Pulmonary artery endothelial cell (primary cell): ENCODE results near the gene TXNDC2. TPM values are rescaled to one million over a fixed set of nuclear protein-coding genes. Genes with fewer than 3 reads are reported as not detected.
"Not testable (repeated sequence)": the region's sequence is repeated elsewhere in the genome, so short reads cannot be mapped to it uniquely, and the experiment has no call there.

ENCODE experiments used
- DNase-seq: peaks from one replicate; pipeline ENCODE4 v3.0.0-alpha.2; 2011; ENCODE audit warnings: low read depth, low spot score
- total RNA-seq: library from RNA; depleted of rRNA; stranded (reverse); fragments of >200 nt; gene quantifications from 2 replicates; pipeline ENCODE4 v1.2.3, GENCODE V29; 2014

The TXNDC2 gene
- under 0.01 TPM in 1 of 2 replicates, not detected in the other for total RNA-seq

DNA sequence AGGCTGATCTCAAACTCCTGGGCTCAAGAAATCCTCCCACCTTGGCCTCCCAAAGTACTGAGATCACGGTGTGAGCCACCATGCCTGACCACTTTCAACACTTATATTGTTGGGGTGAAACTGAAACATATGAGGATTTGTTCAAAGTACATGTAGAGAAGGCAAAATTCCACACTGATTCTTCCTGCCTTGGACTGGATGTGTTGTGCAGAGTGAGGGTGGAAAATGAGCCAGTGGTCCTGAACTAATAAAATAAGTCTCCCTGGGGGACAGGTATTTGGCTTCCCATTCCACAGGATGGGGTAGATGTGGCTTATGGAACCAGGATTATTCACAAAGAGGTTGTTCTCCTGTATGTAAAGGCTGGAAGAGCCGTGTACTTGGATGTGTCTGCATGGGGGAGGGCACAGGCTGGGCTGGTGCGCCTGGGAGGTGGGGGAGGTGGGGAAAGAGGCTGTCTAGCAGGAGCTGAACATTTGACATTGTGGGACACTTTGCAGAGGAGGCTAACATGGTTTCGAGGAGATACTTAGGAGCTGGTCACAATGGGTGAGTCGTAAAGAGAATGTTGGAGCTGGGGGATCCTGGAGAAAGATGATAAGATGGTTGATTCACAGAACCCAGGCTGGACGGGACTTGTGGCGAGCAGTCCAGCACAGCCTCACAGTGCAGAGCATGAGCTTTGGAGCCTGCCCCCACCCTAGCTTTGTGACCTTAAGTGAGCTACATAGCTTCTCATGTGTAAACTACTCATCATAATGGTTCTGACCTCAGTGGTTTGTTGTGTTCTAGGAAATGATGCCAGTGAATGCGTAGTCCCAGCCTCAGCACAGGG, at the start of gene TXNDC2:
Gene TXNDC2 (plus strand): TSS at position 804 of the 835 bp plus-strand sequence. CDS start 708 bp downstream, outside the sequence.
- DNase-seq: no peak

DNA sequence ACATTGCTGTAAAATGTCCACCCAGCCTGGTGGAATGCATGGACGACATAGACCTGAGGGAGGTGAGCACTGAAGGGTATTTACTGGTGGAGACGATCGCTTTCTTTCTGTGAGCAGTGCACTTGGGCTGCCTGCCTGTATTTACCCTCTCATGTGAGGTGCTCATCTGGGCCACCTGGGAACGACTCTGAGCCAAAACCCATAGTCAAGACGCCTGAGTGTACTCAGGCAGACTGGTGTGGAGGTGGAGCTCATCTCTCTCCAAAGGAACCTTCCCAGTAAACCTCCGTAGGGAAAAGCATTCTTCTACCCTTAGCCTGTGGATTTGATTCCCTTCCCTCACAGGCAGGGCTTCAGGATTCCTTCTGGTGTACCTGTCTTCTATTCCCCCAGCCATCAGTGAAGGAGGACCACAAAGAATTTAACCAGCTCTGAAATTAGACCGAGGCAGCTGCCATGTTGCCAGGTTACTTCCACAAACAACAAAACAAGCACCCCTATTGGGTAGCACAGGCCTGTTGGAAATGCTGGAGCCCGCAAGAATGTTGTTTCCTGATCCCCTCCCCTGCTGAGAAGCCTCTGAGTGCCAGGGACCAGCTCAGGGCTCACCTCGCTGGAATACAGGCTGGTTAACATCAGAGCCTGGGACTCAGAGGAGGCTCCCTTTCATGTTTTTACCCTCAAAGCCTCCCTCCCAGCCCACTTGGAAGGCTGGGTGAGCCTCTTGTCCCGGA, 47.5 kb upstream of the TXNDC2 start:
- DNase-seq: no peak

DNA sequence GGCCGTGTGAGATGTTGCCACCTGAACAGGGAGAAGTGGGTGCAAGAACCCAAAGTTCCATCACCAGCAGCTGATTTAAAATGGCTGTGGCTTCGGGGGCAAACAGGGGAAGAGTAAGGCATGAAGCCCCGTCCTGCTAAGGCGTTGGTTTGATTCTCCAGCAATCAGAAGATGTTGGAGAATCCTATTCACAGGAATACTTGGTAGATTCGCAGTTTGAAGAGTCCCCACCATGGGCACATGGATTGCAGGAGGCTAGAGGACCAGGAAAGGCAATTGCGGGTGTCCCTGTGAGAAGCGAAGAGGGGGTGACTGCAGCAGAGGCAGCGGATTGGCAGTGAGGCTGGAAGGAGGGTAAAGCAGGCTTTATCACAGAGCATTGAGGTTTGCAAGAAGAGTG, 46.6 kb upstream of the TXNDC2 start:
- no peak for DNase-seq

DNA sequence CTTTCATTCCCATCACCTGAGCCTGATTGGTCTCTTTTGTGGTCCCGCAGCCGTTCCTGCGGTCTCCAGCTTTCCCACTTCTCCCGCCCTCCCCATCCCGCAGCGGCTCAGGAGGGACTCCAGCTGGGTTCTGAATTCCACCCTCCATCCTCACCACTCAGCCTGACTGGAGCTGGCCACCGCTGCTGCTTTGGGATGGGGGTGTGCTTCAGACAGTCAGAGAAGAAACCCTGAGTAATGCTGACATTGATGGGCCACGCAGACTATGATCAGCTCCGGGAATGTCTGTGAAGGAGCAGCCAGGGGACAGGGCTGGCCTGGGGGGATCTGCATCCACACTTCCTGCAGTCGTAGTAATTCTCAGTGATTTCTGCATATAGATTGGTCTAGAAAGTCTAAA, 45.9 kb upstream of the TXNDC2 start:
- DNase-seq: no peak

DNA sequence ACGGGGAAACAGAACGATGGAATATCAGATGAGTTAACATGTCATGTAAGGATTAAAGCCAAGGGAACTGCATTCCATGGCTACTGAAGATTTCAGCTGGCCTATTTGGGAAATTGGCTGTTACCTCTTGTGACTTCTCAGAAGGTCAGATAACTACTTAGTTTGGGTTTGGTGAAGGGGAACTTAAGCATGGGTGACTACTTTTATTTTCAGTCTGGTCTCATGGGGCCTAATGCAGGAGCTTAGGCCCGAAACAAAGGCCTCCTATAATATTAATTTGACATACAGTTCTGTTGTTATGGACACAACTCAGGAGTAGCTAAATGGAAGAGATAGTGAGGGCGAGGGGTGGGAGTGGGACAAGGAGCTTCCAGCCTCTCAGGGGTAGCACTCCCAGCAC, 44.0 kb upstream of the TXNDC2 start:
- DNase-seq: no peak

DNA sequence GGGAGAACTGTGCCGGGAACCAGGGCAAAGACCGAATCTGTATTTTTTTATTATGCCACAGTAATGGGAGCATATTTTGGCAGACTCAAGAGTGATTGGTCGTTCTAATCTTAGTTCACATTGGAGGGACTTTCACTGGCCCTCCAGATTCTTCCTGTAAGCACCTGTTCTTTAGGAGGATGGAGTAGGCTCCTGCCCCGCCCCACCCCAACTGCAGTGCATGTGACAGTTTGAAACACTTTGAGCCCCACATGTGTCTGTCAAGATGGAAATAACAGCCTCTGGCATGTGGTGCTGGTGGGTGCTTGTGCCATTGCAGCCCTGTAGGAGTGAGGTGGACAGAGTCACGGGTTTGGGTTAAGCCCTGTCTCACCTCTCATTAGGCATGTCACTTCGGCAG, 43.3 kb upstream of the TXNDC2 start:
- no peak for DNase-seq

DNA sequence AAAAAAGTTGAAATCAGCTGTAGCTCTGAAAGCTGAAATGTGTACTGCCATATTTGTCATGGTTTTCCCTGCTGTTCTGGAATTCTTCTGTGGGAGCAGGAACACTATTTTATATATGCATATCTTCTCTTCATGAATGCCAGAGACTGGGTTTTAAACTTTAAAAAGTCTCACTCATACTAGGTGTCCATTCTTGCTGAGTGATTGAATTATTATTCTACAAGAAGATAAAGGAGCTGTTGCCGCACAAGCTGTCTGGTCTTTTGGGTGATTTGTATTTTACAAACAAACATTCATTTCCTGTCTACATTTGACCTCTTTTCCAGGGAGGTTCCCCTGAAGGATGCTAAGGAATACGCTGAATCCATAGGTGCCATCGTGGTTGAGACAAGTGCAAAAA, 40.5 kb upstream of the TXNDC2 start:
- DNase-seq: no peak

DNA sequence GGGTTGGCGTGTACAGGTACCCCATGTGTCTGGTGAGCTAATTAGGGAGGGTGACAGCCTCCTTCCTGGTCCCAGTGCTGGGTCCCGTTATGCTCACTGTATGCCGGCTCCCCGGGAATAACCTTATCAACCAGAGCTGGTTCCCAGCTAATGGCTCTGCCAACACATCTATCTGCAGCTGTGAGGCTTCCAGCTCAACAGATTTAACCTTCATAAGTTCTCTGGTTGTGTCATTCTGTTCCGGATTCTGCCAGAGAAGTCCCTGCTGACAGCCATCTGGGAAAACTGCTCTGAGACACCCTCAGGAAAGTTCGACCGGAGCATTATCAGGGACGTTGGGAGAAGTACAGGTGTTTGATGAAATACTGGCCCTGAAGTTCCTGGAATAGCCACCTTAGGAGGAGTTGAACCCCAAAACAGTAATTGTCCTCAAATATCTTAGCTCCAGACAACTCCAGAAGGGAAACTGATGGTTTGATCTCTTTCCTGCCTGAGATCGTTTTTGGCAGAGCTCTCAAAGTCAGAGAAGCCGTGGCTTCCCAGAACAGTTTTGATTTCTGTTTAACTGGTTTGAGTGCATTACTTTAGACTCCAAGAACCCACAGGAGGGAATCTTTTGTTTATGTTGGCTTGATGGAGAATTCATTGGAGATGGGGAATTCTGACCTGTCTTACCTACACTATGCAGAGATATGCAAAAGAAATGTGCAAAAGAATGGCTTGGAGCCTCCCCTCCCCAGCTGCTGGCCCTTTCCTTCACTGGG, 39.4 kb upstream of the TXNDC2 start:
- no peak for DNase-seq

DNA sequence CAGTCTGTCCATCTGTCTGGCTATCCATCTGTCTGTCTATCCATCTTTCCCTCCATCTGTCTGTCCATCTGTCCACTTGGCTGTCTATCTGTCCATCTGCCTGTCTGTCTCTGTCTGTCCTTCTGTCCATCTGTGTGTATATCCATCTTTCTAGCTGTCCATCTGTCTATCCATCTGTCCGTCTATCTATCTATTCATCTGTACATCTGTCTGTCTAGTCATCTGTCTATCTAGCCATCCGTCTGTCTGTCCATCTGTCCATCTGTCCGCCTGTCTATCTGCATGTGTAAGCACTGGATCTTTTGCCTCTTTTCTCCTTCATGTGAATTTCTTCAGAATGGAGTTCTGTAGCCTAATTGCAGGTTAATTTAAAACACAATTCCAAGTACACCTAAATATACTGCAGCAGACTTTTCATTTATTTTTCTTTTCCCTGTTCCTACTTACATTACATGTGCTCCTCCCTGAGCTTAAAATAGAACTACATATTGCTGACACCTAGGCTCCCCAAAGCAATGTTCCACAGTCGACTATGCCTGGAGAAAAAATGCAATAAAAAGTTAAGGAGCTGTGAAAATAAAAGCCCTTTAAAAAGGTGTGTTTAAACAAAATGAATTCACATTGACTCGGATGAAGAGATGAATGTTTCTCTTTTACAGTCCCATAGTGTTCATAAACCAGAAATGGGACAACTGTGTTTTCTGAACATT, 37.4 kb upstream of the TXNDC2 start:
- no peak for DNase-seq

DNA sequence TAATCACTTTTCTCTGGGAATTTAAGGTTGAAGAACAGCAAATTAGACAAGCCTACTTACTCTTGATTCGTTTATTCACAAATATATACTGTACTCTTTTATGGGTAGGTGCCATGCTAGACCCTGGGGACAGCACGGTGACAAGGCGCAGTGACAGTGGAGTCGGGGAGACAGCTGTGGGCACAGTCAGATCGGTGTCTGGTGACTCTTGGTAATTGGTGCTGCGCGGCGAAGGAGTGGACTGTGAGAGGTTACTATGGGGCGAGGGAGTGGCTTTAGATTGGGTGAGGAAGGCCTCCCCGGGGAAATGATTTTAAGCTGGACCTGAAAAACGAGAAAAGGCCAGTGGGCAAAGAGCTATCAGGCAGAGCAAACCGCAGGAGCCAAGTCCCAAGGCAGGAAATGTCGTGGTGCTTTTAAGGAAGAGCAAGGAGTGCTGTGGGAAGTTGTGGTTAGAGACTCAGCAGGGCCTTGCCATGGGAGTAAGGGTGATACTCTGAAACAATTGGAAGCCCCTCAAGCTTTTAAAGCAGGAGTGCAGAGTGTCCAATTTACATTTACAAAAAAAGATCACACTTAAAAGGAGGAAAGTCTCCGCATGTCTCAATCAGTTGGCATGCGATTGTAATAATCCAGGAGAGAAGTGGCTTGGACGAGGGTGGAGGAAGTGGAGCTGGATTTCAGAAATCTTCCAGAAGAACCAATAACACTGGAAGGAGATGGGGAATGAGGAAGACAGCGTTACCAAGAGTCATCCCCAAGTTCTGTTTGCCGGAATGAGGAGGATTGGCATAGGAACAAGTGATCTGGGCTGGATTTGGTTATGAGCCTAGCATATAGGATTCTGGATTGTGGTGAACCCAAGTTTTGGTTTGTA, 36.1 kb upstream of the TXNDC2 start:
- DNase-seq: no peak

DNA sequence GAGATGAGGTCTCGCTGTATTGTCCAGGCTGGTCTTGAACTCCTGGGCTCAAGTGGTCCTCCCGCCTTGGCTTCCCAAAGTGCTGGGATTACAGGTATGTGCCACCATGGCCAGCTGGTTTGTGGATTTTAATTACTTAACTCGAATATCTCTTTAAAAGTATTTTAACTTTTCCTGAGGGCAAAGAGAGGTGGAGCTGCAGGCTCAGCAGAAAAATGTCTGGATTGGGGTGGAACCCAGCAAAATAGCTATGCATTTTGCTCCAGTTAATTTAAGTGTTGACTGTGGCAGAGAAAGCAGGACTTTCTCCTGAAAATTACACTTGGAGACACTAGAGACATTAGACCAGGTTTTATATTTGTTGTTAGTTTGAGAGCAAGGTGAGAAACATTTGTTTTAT, 35.5 kb upstream of the TXNDC2 start:
- DNase-seq: no peak

DNA sequence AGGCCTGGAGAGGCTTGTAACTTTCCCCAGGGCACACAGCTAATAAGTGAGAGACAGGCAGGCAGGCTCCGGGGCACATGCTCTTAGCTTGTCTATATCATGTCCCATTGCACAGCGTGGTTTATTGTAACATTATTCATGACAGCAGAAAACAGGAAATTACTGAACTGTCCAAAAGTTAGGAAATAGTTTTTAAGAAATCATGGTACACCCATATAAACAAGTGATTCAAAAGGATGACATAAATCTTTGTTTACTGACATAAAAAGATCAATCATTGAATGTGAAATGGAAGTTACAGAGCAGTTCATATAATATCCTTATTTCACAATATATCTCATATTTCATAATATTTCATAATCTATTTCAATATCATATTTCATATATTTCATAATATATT, 34.3 kb upstream of the TXNDC2 start:
- no peak for DNase-seq

DNA sequence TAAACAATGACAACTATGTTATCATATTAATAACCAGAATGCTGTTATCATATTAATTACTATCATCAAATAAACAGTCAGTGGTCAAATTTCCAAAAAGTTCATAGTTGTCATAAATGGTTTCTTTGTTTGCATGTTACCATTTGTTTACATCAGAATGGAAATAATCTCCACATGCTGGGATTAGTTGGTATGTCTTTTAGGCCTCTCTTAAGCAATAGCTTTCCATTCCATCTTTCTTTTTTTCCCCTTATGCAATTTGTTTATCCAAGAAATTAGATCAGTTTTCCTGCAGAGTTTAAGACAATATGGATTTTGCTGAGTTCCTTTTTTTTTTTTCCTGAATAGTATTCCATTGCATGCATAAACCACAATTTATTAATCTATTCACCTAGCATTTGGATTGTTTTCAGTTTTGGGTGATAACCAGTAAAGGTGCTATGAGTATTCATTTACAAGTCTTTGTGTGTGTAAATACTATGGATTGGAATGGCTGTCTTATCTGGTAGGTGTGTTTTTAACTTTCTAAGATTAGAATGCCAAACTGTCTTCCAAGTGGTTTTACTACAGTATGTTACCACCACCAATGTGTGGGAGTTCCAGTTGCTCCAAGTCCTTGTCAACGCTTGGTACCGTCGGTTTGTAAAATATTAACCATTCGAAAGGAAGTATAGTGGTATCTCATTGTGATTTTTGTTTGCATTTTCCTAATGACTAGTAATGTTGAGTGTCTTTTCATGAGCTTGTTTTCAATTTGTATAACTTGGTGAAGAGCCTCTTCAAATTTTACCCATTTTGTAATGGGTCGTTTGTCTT, 33.3 kb upstream of the TXNDC2 start:
- no peak for DNase-seq

DNA sequence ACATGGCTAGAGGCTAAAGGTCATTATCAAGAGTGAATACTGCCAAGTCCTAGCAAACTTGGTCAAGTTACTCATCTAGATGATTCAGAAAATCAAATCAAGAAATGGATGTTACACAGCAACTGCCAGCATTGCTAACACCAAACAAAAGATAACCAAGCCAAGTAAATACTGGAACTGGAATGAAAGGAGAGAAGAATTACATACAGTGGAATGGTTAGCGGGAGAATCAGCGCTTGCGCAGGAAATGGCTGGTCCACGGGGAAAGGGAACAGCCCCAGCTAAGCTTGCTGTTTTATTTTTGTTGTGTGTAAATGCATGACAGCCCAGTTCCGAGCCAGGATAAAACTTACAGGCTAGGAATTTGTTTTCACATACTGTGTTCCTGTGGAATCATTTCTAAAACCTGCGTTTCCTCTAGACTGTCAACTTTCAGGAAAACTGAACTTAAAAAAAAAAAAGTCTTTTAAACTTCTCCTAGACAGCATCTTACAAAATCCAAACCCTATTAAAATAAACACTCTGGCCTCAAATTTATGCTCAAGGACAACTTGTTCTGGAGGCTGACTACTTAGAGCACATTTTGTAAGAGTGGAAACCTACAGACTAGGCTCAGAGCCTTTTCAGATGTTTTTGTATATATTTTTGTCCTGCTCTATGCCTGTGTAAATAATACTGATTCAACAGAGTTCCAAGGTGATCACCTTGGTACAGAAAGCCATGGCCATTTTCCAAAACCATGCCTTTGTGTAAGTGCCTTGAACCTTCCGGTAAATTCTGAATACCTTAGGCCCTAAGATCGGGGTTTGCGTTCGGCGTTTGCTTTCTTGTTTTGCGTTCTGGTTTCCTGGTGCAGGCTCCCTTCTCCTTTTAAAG, 30.7 kb upstream of the TXNDC2 start:
- no peak for DNase-seq

DNA sequence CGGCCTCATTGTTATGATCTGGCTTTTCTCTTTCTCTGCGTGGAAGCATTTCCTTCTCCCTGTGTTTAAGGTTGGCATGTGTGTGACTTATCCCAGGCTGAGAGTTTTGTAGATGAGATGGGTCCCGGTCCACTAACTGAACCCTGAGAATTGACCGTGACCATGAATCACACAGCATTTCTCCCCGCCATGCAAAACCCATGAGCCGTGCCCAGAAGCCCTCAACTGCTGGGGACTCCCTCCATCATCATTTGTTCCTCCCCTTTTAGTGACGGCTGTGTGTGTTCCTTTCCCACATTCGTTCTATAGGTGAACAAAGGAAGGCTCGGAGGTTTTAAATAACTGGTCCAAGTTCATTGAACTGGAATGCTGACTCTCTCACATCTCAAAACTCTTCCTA, 30.1 kb upstream of the TXNDC2 start:
- no peak for DNase-seq

DNA sequence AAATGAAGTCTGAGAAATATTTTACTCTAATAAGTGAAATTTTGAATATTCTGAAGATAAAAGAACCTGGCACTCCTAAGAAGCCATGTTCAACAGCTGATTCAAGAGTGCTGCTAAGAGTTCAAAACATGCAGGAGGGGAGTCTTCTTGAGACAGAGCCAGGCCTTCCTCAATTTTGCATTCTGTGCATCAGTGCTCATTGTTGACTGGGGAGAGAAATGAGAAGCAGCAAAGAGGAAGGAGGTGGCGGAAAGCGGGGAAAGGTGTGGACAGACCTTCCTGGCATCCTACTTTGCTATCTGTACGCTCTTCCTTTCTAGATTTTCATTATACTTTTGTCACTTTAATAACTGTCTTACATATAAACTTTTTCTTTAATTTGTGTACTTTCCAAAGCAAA, 29.7 kb upstream of the TXNDC2 start:
- no peak for DNase-seq

DNA sequence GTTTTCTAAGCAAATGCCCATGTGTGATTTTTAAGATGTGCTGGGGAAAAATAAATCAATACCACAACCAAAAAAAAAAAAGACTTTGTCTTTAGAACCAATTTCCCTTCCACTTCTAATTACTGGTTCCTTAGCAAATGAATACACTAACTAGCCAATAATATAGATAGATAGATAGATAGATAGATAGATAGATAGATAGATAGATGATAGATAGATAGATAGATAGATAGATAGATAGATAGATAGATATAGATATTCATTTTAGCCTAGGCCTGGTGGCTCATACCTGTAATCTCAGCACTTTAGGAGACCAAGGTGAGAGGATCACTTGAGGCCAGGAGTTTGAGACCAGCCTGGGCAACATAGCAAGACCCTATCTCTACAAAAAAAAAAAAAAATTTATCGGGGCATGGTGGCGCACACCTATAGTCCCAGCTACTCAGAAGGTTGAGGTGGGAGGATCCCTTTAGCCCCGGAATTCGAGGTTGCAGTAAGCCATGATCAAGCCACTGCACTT, 28.2 kb upstream of the TXNDC2 start:
- DNase-seq: not testable (repeated sequence)

DNA sequence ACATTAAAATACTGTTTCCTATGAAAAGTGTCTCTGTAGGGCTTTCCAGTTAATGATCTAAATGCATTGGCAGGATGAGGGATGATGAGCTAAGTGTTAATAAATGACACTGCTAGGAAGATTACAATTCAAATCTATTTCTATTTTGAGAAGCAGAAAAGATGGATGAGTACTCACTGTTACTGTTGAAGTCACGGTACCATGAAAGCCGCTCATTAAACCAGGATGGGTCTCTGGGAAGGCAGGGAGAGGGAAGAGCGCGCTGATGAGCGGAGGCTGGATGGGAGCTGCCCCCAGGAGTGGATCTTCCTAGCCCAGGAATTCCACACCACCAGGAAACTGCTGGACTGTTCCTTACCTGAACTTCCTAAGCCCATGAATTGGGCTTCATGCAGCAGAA, 27.1 kb upstream of the TXNDC2 start:
- DNase-seq: no peak
